Fibroblast of skin of right biceps (primary cell): ENCODE results near the gene ZNF521.

Source experiments
- DNase-seq: peaks from one replicate; pipeline ENCODE4 v3.0.0-alpha.2; 2013

The ZNF521 gene

GRCh38 chr18:25335062-25335461, 16.9 kb downstream of the ZNF521 start:
- DNase-seq = no peak

GRCh38 chr18:25334588-25334987, 17.4 kb downstream of the ZNF521 start:
- DNase-seq = no peak

- DNase-seq = no peak
Observed at GRCh38 chr18:25332002-25332401, 20.0 kb downstream of the ZNF521 start.

- no peak for DNase-seq
Observed at GRCh38 chr18:25329783-25330182, 22.2 kb downstream of the ZNF521 start.

GRCh38 chr18:25327584-25327983, 24.4 kb downstream of the ZNF521 start:
- no peak for DNase-seq

GRCh38 chr18:25326361-25326952, 25.5 kb downstream of the ZNF521 start:
- peak; percentile 35 for DNase-seq

GRCh38 chr18:25322806-25323205, 29.2 kb downstream of the ZNF521 start:
- no peak for DNase-seq

GRCh38 chr18:25316381-25317018, 35.5 kb downstream of the ZNF521 start:
- DNase-seq = no peak

- no peak for DNase-seq
Observed at GRCh38 chr18:25314838-25315190, 37.2 kb downstream of the ZNF521 start.

GRCh38 chr18:25314151-25314837, 37.7 kb downstream of the ZNF521 start:
- no peak for DNase-seq

- DNase-seq = no peak
Observed at GRCh38 chr18:25313268-25313667, 38.7 kb downstream of the ZNF521 start.

- DNase-seq = peak; percentile 88
Observed at GRCh38 chr18:25310045-25310444, 41.9 kb downstream of the ZNF521 start.

GRCh38 chr18:25308381-25308780, 43.6 kb downstream of the ZNF521 start:
- DNase-seq = no peak

- DNase-seq = no peak
Observed at GRCh38 chr18:25307192-25307591, 44.8 kb downstream of the ZNF521 start.

GRCh38 chr18:25306671-25307070, 45.3 kb downstream of the ZNF521 start:
- no peak for DNase-seq

GRCh38 chr18:25305584-25305983, 46.4 kb downstream of the ZNF521 start:
- DNase-seq = peak; percentile 54

GRCh38 chr18:25300492-25300891, 51.5 kb downstream of the ZNF521 start:
- no peak for DNase-seq

GRCh38 chr18:25299426-25300300, 52.3 kb downstream of the ZNF521 start:
- DNase-seq = peak; percentile 81

- DNase-seq = peak; percentile 88
Observed at GRCh38 chr18:25298853-25299274, 53.1 kb downstream of the ZNF521 start.

- no peak for DNase-seq
Observed at GRCh38 chr18:25295624-25296138, 56.3 kb downstream of the ZNF521 start.

- no peak for DNase-seq
Observed at GRCh38 chr18:25291150-25291549, 60.8 kb downstream of the ZNF521 start.

GRCh38 chr18:25289001-25289631, 62.9 kb downstream of the ZNF521 start:
- DNase-seq = peak; percentile 95
